ENCODE results near the gene RPL28.

RPL28 gene

DNA sequence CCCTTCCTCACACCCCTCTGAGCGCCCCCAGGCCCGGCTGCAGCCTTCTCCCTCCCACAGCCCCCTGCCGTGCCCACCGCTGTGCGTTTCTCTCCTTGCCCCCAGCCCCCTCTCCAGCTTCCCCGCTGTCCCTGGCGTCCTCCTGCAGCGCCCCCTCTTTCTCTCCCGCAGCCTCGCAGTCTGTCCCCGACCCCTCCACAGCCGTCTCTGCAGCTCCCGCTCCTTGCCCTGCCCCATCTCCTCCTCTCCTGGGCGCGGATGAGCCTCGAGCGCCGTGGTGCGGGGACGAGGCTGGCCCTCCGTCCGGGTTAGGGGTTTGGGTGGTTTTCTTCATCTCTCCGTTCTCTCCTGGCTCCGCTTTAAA lies 45.0 kb upstream of the RPL28 start:
- H3K36me3 ChIP-seq (ENCODE audit: control insufficient read depth in 2 of 2, insufficient read depth in 1 of 2, low read length in 2 of 2), result peaks cover 3 to 42% of the 10 kb centered on the region in 2 experiments
- H3K4me3 ChIP-seq (ENCODE audit: low read depth, low read length), result peak overlapping the region; percentile 88
- H3K4me1 ChIP-seq (ENCODE audit: control insufficient read depth, insufficient read depth, low read length), result peaks cover 16% of the 10 kb centered on the region
- CTCF ChIA-PET, result no interaction called here
- POLR2A ChIA-PET, result interaction anchor here (0.7 to 1.3 kb wide), 7 partner anchors 9 to 314 kb away, joined by 3 to 7 read pairs (median 3); no protein-coding TSS in a partner anchor
- no peaks in the 10 kb centered on the region for H3K9me3 ChIP-seq (ENCODE audit: control insufficient read depth, insufficient read depth, low read depth, low read length)
- peak overlapping the region; percentile 89 for H3K27ac ChIP-seq (ENCODE audit: extremely low read depth, low read depth, low read length)
- TF ChIP-seq ZNF18 (tag by site-specific recombination; IDR thresholded peaks at IDR 0.05), result no peak
- TF ChIP-seq ZNF639 (tag by site-specific recombination; IDR thresholded peaks at IDR 0.05), result no peak
- TF ChIP-seq ZNF423 (tag by site-specific recombination; IDR thresholded peaks at IDR 0.05), result peak; percentile 94
- TF ChIP-seq, protein P1, sequence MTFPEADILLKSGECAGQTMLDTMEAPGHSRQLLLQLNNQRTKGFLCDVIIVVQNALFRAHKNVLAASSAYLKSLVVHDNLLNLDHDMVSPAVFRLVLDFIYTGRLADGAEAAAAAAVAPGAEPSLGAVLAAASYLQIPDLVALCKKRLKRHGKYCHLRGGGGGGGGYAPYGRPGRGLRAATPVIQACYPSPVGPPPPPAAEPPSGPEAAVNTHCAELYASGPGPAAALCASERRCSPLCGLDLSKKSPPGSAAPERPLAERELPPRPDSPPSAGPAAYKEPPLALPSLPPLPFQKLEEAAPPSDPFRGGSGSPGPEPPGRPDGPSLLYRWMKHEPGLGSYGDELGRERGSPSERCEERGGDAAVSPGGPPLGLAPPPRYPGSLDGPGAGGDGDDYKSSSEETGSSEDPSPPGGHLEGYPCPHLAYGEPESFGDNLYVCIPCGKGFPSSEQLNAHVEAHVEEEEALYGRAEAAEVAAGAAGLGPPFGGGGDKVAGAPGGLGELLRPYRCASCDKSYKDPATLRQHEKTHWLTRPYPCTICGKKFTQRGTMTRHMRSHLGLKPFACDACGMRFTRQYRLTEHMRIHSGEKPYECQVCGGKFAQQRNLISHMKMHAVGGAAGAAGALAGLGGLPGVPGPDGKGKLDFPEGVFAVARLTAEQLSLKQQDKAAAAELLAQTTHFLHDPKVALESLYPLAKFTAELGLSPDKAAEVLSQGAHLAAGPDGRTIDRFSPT (tag by site-specific recombination; IDR thresholded peaks at IDR 0.05), result peak; percentile 75
- peak; percentile 90 for TF ChIP-seq GLIS2 (tag by site-specific recombination; IDR thresholded peaks at IDR 0.05)
- TF ChIP-seq ZNF843 (tag by site-specific recombination; IDR thresholded peaks at IDR 0.05), result peak; percentile 32; the same call in 1 of the 2 replicates
- TF ChIP-seq ZSCAN23 (tag by site-specific recombination; IDR thresholded peaks at IDR 0.05), result no peak
- TF ChIP-seq WT1 (tag by site-specific recombination; IDR thresholded peaks at IDR 0.05), result peak; percentile 23; the same call in 1 of the 2 replicates
- peak; percentile 59; the same call in 1 of the 2 replicates for TF ChIP-seq BCL11B (tag by site-specific recombination; IDR thresholded peaks at IDR 0.05; ENCODE audit: low read depth)
- 0 out of 2 replicates have a peak, but pooled peaks have one; percentile 54 for TF ChIP-seq ZNF2 (tag by site-specific recombination; IDR thresholded peaks at IDR 0.05)
- no peak for TF ChIP-seq ZNF621 (tag by site-specific recombination; IDR thresholded peaks at IDR 0.05)
- TF ChIP-seq, protein P2, sequence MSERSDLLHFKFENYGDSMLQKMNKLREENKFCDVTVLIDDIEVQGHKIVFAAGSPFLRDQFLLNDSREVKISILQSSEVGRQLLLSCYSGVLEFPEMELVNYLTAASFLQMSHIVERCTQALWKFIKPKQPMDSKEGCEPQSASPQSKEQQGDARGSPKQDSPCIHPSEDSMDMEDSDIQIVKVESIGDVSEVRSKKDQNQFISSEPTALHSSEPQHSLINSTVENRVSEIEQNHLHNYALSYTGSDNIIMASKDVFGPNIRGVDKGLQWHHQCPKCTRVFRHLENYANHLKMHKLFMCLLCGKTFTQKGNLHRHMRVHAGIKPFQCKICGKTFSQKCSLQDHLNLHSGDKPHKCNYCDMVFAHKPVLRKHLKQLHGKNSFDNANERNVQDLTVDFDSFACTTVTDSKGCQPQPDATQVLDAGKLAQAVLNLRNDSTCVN (tag by site-specific recombination; optimal IDR thresholded peaks at IDR 0.05), result peak; percentile 38
- TF ChIP-seq, protein P3, sequence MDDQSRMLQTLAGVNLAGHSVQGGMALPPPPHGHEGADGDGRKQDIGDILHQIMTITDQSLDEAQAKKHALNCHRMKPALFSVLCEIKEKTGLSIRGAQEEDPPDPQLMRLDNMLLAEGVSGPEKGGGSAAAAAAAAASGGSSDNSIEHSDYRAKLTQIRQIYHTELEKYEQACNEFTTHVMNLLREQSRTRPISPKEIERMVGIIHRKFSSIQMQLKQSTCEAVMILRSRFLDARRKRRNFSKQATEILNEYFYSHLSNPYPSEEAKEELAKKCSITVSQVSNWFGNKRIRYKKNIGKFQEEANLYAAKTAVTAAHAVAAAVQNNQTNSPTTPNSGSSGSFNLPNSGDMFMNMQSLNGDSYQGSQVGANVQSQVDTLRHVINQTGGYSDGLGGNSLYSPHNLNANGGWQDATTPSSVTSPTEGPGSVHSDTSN (CRISPR knock-in tag; IDR thresholded peaks at IDR 0.05), result 0 out of 2 replicates have a peak, but pooled peaks have one; percentile 23
- TF ChIP-seq GLIS1 (tag by site-specific recombination; IDR thresholded peaks at IDR 0.05), result peak; percentile 100
- 0 out of 2 replicates have a peak, but pooled peaks have one; percentile 12 for TF ChIP-seq KLF9 (tag by site-specific recombination; IDR thresholded peaks at IDR 0.05; ENCODE audit: low read depth)
- TF ChIP-seq, protein P4, sequence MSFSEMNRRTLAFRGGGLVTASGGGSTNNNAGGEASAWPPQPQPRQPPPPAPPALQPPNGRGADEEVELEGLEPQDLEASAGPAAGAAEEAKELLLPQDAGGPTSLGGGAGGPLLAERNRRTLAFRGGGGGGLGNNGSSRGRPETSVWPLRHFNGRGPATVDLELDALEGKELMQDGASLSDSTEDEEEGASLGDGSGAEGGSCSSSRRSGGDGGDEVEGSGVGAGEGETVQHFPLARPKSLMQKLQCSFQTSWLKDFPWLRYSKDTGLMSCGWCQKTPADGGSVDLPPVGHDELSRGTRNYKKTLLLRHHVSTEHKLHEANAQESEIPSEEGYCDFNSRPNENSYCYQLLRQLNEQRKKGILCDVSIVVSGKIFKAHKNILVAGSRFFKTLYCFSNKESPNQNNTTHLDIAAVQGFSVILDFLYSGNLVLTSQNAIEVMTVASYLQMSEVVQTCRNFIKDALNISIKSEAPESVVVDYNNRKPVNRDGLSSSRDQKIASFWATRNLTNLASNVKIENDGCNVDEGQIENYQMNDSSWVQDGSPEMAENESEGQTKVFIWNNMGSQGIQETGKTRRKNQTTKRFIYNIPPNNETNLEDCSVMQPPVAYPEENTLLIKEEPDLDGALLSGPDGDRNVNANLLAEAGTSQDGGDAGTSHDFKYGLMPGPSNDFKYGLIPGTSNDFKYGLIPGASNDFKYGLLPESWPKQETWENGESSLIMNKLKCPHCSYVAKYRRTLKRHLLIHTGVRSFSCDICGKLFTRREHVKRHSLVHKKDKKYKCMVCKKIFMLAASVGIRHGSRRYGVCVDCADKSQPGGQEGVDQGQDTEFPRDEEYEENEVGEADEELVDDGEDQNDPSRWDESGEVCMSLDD (tag by site-specific recombination; IDR thresholded peaks at IDR 0.05), result peak; percentile 60; the same call in 1 of the 2 replicates
- TF ChIP-seq EGR2 (tag by site-specific recombination; IDR thresholded peaks at IDR 0.05; ENCODE audit: low read depth), result 0 out of 2 replicates have a peak, but pooled peaks have one; percentile 19
- TF ChIP-seq SP7 (tag by site-specific recombination; IDR thresholded peaks at IDR 0.05), result no peak
- 0 out of 2 replicates have a peak, but pooled peaks have one; percentile 9 for TF ChIP-seq ZNF341 (tag by site-specific recombination; IDR thresholded peaks at IDR 0.05; ENCODE audit: low read depth)
- peak; percentile 85 for TF ChIP-seq CTCF (tag by site-specific recombination; IDR thresholded peaks at IDR 0.05)
- TF ChIP-seq ZNF600 (tag by site-specific recombination; IDR thresholded peaks at IDR 0.05), result 0 out of 2 replicates have a peak, but pooled peaks have one; percentile 15
- TF ChIP-seq, protein P5, sequence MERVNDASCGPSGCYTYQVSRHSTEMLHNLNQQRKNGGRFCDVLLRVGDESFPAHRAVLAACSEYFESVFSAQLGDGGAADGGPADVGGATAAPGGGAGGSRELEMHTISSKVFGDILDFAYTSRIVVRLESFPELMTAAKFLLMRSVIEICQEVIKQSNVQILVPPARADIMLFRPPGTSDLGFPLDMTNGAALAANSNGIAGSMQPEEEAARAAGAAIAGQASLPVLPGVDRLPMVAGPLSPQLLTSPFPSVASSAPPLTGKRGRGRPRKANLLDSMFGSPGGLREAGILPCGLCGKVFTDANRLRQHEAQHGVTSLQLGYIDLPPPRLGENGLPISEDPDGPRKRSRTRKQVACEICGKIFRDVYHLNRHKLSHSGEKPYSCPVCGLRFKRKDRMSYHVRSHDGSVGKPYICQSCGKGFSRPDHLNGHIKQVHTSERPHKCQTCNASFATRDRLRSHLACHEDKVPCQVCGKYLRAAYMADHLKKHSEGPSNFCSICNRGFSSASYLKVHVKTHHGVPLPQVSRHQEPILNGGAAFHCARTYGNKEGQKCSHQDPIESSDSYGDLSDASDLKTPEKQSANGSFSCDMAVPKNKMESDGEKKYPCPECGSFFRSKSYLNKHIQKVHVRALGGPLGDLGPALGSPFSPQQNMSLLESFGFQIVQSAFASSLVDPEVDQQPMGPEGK (tag by site-specific recombination; IDR thresholded peaks at IDR 0.05), result peak; percentile 94
- TF ChIP-seq BCL11A (tag by site-specific recombination; IDR thresholded peaks at IDR 0.05; ENCODE audit: low read depth), result peak; percentile 49; the same call in 1 of the 2 replicates
